HG02943 (cell line): Measurements from ENCODE around the gene PPP2R2D.
"Not testable (repeated sequence)": the region's sequence is repeated elsewhere in the genome, so short reads cannot be mapped to it uniquely, and the experiment has no call there.

Experiments used
- ATAC-seq: cut with Tn5 transposase; IDR thresholded peaks from one replicate; pipeline ENCODE4 v1.9.1; 2021; ENCODE audit warnings: mild to moderate bottlenecking, low read depth, moderate library complexity; ENCODE audit not compliant: unreplicated experiment

Gene PPP2R2D

DNA sequence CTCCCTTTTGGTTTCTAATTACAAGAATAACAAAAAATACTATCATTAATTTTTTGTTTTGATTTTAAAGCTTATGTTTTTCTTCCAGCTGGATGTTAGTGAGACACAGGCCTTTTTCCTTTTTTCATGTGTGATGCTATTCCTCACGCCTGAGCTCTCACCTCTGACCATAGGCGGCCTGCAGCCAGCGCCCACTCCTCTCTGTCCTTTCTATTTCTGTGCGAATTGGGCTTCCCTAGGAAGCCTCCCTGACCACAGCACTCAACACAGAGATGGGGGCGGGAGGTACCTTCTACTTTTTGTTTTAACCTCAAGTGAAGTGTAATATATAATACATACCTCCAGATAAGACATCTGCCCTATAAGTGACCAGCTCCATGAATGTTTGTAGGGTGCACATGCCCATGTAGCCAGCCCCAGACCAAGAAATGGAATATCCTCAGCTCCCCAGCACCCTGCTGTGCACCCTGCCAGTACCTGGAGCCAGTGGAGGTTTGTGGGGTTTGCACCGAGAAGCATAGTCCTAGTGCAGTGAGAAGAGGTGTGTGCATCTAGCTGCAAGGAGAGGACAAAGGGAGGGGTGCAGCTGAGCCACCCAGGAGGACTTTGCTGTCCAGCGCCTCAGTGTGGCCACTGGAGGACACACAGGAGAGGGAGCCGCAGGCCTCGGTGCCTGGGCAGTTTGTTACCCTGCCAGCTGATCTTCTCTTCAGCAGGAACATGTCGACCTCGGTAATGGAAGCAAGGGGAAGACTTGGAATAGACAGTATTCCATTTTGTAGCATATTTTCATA lies 42.4 kb downstream of the PPP2R2D start:
- no peak for ATAC-seq

DNA sequence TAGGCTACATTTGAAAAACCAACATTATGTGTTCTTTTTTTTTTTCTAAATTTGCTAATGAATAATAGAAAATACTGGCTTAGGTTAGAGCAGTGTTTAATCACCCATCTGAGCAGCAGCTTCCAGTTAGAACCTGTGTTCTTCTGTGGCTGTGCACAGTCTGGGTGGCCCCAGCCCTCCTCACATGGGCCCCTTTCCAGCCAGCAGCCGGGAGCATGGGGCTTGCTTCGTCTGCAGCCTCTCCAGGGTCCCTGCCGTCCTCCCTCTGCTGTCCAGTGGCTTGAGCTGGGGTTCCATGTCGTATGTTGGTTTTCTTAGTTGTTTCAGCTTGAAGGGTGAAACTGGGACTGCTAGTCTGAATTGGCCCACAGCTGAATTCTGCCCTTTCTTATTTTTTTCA lies 43.6 kb downstream of the PPP2R2D start:
- no peak for ATAC-seq

DNA sequence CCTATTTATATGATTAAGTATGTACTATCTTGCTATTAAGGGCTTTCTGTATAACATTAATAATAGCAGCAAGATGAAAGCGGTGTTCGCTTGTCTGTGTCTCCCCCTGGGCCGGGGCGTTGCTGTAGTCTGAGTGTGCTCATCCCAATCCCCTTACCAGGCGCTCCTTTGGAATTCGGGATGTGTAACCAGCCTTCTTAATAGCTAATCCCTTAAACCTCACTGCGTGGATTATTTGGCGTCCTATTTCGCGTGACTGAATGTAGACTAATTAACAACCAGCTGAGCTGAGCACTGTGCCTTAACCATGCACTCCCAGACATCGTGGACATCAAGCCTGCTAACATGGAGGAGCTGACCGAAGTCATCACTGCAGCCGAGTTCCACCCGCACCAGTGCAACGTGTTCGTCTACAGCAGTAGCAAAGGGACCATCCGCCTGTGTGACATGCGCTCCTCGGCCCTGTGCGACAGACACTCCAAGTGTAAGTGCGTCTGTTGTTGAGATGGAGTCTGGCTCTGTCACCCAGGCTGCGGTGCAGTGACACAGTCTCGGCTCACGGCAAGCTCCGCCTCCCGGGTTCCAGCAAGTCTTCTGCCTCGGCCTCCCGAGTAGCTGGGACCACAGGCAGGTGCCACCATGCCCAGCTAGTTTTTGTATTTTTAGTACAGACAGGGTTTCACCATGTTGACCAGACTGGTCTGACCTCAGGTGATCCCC lies 44.3 kb downstream of the PPP2R2D start:
- no peak for ATAC-seq

DNA sequence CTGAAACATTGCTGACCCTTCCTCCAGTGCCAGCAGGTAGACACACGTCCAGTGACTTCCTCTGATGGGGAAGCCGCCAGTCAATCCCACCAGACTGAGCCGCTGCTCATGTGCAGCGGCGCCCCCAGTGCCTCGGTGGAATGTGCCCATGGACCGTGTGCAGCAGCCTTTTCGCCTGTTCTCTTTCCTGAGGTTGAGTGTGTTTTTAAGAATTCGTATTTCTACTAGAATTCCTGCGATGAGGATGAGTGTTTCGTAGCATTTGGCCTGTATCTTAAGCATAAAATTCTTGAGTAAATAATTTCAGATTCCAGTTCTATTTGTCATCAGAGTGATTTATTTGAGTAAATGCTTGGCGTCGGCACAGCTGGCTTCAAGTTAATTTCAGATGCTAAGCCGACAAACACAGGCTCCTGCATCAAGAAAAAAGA lies 45.5 kb downstream of the PPP2R2D start:
- no peak for ATAC-seq

DNA sequence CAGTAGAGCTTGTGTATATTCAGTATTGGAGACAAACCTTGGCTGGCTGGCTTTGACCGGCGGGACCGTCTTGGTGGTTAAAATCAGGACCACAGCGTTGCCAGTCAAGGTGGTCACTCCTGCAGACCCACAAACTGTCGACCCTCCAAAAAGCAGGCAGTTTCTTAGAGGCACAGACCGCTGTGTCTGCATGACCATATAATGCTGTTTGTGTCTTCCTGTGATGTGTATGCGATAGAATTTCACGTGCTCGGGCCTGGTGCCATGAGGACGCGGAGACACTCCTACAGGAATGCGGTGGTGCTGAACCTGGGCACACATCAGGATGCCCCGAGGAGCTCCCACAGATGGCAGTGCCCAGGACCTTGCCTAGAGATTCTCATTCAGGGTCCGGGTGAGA lies 46.1 kb downstream of the PPP2R2D start:
- no peak for ATAC-seq

DNA sequence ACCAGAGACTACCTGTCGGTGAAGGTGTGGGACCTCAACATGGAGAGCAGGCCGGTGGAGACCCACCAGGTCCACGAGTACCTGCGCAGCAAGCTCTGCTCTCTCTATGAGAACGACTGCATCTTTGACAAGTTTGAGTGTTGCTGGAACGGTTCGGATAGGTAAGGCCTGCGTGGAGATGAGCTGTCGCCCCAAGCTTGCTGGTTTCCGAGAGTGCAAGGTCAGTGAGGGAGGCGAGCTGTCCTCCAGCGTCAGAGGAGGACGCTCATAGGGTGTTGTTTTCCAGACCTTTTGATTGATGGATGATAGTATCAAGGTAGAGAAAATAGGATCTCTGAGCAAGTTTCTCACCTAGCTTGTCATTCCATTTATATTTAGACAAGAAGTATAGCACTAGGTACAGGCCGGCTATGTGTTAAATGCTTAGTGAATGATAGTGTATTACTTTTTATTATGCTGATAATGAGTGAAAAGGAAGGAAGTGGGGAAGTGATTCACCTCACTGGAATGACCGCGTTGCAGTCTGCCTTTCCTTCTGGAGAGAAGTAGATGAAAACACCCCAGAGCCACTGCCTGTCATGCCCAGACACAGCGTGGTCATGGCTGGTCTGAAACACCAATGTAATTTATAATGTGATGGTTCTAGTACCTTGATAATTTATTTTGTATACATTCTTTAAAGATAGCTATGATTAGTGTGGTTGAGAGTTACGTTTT lies 47.0 kb downstream of the PPP2R2D start:
- no peak for ATAC-seq

DNA sequence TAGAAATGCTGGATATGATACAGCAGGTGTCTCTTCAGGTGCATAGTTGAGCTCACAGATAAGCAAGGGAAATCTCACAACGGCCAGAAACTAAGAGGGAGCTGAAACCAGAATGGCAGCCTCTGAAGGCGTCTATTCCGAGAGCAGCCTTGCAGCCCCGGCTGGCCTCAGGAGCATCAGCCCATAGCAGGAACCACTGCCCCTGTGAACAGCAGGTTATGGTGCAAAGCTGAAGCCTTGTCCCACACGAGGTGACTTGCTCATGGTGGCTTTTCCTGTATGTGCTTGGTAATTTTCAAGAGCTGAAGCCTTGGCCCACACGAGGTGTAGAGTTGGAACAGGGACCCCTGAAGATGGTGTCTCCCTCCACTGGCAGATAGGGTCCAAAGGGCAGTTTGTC lies 47.7 kb downstream of the PPP2R2D start:
- ATAC-seq = no peak

DNA sequence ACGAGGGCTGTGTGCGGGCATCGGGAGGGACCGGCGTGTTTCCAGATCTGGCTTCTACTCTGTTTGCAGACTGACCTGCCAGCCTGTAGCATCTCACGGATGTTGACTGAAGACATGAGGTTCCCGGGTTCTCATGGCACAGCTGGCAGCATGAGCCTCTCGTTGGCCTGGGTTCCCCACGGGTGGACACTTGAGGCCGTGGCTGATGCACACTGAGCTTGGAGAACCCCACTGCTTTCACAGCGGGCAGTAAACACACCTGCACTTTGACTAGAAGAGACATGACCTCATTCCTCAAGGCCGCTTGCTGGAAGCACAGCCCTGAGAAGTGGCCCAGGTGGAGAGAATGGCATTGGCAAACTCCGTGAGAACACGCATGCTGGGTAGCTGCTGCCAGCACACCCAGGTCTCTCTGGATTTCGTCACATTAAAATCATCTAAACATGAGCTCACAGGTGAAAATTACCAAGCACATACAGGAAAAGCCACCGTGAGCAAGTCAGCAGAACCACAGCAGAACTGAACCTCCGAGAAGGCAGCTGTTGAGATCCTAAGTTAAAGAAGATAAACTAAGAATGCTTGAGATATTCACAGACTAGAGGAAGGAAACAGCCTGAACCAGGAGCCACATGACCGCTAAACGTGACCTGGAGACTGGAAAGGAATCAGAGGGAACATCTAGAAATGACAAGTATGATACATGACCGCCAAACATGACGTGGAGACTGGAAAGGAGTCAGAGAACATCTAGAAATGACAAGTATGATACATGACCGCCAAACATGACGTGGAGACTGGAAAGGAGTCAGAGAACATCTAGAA lies 48.4 kb downstream of the PPP2R2D start:
- ATAC-seq = no peak

DNA sequence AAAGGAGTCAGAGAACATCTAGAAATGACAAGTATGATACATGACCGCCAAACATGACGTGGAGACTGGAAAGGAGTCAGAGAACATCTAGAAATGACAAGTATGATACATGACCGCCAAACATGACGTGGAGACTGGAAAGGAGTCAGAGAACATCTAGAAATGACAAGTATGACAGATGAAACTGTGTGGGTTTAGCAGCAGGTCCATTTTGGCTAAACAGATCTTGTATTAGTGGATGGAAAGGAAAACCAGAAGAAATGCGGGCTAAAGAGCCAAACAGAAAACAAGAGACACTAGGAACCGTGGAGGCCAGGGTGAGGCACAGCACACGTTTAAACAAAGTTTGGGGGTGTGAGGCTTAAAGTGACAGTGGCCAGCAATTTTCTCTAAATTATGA lies 49.1 kb downstream of the PPP2R2D start:
- ATAC-seq = not testable (repeated sequence)

DNA sequence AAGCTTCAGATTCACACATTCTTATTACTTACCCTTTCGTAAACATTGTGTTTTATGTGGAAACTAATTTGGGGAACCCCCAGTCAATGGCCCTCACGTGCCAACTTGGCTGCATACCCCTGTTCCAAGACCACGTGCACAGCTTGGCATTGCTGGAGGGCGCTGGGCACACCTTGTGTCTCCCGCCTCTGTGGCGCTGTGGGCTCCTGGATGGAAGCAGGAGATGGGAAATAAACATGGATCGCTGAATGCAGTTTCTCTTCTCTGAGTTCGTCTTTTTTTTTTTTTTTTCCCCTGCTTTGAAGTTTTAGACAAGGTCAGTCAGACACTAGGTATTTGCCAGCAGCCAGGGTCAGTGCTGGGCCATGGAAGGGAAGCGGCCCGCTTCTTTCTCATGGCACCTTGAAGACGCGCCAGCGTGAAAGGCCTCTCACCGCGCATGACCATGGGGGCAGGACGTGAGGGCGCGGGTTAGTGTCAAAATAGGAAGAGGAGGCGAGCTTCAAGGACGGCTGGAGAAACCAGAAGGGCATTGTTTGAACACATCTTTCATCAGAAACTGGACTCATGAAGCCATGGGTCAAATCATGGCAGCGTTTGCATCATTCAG lies 53.7 kb downstream of the PPP2R2D start:
- no peak for ATAC-seq

DNA sequence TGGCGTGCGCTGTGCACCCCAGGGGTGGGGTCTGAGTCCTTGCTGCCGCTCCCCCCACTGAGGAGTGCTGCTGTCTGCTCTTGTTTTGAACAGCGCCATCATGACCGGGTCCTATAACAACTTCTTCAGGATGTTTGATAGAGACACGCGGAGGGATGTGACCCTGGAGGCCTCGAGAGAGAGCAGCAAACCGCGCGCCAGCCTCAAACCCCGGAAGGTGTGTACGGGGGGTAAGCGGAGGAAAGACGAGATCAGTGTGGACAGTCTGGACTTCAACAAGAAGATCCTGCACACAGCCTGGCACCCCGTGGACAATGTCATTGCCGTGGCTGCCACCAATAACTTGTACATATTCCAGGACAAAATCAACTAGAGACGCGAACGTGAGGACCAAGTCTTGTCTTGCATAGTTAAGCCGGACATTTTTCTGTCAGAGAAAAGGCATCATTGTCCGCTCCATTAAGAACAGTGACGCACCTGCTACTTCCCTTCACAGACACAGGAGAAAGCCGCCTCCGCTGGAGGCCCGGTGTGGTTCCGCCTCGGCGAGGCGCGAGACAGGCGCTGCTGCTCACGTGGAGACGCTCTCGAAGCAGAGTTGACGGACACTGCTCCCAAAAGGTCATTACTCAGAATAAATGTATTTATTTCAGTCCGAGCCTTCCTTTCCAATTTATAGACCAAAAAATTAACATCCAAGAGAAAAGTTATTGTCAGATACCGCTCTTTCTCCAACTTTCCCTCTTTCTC lies 55.0 kb downstream of the PPP2R2D start:
- ATAC-seq = no peak

DNA sequence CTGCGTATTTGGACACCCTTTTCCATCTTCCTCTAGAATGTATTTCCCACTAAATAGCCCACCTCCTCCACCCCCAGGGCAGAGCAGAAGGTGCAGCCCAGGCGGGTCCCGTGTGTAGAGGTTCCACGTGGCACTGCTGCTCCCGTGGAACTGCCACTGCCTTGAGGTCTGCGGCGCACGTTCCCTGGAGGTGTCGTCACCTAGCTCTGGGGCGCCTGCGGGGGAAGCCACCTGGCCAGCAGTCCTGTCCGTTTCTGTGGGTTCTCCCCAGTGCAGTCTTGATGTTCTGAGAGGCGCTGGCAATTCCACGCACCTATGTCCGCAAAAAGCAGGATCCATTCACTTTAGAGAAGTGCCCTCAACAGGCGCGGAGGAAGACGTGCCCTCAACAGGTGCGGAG lies 59.0 kb downstream of the PPP2R2D start:
- ATAC-seq = no peak

DNA sequence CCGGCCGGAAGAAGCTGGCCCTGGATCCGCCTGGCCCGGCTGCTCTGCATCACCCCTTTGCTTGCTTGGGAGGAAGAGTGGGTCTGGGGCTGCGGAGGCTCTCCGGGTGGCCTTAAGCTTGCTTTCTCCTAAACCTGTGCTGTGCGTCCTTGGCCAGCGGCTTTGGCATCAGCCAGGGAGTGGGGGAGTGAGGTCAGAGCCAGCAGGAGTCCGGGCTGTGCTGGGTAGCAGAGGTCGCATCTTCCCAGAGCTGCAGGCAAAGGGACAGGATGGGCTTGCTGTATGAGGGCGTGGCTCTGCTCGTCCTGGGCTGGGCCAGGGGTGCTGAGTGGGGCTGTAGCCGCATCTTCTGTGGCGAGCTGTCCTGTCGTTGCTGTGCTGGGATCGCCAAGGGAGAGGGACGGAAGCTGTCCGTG lies 59.8 kb downstream of the PPP2R2D start:
- ATAC-seq = no peak

DNA sequence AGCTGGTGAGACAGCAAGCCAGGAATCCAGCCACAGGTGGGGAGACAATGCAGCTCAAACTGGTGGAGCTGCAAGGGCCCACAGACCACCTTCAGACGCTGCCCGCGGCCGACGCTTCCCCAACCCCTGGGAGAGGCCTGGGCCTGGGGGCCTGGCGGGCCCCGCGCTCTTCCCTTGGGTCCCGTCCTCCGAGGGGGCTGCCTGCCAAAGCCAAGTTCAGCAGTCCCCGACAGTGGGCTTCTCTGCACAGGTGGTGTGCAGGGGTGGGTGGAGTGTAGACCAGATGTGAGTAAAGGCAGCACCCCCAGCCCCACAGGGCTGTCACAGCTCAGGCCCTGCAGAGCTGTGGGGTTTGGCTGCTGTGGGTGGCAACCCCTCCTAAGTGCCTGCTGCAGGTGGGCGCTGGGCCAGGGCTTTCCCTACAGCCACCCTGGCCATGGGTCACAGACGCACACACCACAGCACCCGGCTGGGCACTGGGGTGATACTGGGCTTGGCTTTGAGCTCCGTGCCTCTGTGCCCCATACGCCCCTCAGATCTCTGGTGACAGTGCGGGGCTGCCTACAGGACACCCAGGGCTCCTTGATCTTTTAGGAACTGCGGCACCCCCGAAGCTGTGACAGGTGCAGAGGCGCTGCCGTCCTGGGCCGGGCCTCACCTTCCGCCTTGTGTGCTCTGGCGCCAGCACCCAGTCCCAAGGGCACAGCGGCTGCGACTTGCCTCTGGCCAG lies 60.4 kb downstream of the PPP2R2D start:
- ATAC-seq = no peak

DNA sequence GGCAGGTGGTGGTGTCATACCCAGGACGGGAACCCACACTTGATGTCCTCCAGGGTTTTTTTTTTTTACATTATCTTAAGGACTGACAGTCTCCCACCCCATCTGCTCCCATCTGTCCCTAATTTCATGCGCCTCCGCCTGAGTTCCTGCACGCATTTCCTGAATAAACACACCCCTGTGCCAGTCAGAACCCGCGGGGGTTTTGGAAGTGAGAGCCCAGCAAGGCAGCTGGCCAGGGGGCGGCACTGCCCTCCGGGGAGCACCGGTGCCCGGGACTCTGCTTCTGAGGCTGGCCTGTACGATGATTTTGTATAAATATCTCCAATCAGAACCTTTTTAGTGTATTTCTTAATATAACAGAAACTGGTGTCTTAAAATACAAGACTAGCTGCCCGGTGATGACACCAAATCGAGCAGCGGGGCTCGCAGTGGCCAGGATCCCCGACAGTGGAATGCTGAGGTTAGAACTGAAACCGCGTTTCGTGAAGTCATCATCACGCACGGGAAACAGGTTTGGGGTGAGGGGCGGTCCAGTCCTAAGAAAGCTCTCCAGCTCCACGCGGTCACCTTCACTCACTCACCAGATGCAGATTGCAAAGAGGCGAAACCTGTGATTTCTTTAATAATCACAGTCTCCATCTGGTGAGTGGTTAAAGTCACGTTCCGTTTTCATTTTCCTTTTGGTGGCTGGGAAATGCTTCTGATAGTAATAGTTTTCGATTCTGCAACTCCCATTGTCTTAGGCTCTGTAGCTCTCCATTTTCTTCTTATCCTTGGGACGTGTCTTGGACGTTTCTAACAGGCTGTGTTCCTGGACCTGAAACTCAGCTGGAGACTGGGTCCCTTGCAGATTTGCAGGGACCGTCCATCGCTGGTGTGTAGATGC lies 61.2 kb downstream of the PPP2R2D start:
- ATAC-seq = no peak

DNA sequence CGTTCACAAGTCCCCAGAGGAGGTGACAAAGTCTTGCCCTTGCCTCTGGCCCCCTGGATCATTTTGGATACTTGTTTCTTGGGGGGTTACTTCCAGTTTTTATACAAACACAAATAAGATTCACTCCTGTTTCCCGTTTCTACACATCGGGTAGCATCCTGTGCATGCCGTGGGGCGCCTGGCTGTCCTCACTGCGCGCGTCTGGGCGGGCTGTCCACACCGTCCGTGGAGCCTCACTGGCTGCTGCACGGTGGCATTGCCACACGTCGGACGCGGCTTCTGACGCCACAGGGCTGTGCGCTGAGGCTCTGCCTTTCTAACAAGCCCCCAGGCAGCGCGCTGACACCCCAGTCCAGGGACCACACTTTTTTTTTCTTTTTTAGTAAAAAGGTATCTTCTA lies 62.5 kb downstream of the PPP2R2D start:
- ATAC-seq = no peak

DNA sequence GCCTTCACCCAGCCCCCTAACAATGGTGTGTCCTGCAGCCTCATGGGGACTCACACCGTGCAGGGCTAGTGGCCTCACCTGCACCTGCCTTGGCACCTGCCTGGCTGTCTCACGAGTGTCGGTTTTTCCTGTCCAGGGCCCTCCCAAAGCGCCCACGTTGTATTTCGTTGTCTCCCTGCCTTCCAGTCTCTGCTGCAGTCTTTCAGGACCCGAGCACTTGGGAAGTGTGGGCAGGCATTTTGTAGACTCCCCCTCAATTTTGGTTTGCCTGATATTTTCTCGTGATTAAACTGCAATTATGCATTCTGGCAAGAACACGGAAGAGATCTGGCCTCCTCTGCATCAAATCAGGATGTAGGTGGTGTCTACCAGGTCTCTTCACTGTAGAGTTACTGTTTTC lies 63.0 kb downstream of the PPP2R2D start:
- no peak for ATAC-seq

DNA sequence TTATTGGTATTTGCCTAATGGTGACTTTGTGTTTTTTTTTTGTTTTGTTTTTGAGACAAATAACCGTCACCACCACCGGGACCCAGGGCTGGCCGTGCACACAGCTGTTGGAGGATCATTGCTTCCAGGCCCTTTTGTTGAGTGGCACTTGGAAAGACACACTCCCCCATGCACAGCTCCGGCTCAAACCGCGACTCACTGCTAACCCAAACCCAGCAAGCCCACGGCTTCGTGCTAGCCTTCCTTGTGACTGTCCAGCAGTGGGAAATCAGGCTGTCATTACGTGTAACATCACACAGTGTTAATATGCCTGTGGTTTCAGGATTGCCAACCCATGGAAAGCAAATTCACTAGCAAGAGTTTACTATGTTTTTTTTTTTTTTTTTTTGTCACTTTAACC lies 63.5 kb downstream of the PPP2R2D start:
- no peak for ATAC-seq
